SU-DHL-6 (cell line): Measurements from ENCODE around the gene UGGT2.

Experiments used
- EZH2phosphoT487 ChIP-seq: fragments of 200-600 bp; sonication (generic), shearing (Covaris generic); conservative IDR thresholded peaks from 2 replicates; pipeline ENCODE4 v1.6.1; 2018; ENCODE audit warnings: mild to moderate bottlenecking, antibody characterized with exemption, low read length, moderate library complexity, mixed read lengths
- TF ChIP-seq, protein P1 (sequence below): fragments of 200-600 bp; sonication (generic); IDR thresholded peaks from one replicate; pipeline ENCODE4 v1.5.1; 2017; ENCODE audit warnings: antibody characterized with exemption, mild to moderate bottlenecking, low read length, moderate library complexity; ENCODE audit not compliant: insufficient read depth, poor library complexity, severe bottlenecking

DNA sequence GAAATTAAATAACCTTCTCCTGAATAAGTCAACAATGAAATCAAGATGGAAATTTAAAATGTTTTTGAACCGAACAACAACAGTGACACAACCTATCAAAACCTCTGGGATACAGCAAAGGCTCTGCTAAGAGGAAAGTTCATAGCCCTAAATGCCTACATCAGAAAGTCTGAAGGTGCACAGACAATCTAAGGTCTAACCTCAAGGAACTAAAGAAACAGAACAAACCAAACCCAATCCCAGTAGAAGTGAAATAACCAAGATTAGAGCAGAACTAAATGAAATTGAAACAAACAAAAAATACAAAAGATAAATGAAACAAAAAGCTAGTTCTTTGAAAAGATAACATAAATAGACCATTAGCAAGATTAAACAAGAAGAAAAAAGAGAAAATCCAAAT is 9.0 kb downstream of the UGGT2 start:
- TF ChIP-seq EZH2phosphoT487, result no peak
- TF ChIP-seq, protein P1, sequence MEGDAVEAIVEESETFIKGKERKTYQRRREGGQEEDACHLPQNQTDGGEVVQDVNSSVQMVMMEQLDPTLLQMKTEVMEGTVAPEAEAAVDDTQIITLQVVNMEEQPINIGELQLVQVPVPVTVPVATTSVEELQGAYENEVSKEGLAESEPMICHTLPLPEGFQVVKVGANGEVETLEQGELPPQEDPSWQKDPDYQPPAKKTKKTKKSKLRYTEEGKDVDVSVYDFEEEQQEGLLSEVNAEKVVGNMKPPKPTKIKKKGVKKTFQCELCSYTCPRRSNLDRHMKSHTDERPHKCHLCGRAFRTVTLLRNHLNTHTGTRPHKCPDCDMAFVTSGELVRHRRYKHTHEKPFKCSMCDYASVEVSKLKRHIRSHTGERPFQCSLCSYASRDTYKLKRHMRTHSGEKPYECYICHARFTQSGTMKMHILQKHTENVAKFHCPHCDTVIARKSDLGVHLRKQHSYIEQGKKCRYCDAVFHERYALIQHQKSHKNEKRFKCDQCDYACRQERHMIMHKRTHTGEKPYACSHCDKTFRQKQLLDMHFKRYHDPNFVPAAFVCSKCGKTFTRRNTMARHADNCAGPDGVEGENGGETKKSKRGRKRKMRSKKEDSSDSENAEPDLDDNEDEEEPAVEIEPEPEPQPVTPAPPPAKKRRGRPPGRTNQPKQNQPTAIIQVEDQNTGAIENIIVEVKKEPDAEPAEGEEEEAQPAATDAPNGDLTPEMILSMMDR, result no peak
